Measurements from ENCODE around the gene FOXA3.
A peak's percentile ranks its signal among the peaks of the same experiment; 100 is the strongest.
"Not testable (repeated sequence)": the region's sequence is repeated elsewhere in the genome, so short reads cannot be mapped to it uniquely, and the experiment has no call there.

The FOXA3 gene

DNA sequence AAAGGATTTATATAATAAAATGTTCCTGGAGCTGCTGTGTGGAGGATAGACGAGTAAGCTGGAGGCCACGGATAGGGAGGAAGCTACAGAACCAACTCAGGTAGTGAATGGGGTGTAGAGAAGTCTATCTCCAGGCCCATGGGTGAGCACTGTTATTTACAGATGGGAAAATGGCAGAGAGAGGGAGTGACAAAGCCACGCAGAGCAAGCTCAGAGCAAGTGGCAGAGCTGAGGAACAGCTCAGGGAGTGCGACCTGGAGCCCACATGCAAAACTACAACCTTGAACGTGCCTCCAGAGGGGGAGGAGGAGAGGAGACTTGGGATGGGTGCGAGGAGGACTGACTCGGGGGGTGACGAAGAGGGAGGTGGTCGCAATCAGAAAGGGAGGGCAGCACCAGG lies 35.6 kb upstream of the FOXA3 start:
- DNase-seq (ENCODE audit: low read depth, low spot score): no peak

- no peak for DNase-seq (ENCODE audit: low read depth, low spot score)
Observed at GRCh38 chr19:45828945-45829344, 35.2 kb upstream of the FOXA3 start.

GRCh38 chr19:45834970-45835369 lies 29.2 kb upstream of the FOXA3 start:
- DNase-seq (ENCODE audit: low read depth, low spot score): no peak

DNA sequence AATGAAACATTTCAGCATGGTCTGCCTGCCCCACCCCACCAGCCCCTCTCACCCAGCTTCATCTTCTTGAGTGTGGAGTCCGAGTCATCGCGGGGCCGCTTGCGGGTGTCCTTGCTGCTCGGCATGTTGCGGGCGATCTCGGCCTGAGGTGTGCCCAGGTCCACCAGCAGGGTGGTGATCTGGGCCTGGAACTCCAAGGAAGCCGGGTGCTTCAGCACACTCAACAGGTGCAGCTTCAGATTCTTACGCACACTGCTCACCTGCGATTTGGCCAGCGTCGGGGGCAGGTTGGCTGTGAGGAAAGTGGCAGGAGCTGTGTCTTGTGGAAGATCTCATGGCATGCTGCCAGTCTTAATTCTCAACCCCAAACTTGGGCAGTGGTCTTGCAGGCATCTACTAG lies 21.9 kb upstream of the FOXA3 start:
- DNase-seq (ENCODE audit: low read depth, low spot score): no peak

GRCh38 chr19:45847663-45848062 lies 16.5 kb upstream of the FOXA3 start:
- DNase-seq (ENCODE audit: low read depth, low spot score): no peak

GRCh38 chr19:45848922-45849321 lies 15.2 kb upstream of the FOXA3 start:
- DNase-seq (ENCODE audit: low read depth, low spot score): no peak

DNA sequence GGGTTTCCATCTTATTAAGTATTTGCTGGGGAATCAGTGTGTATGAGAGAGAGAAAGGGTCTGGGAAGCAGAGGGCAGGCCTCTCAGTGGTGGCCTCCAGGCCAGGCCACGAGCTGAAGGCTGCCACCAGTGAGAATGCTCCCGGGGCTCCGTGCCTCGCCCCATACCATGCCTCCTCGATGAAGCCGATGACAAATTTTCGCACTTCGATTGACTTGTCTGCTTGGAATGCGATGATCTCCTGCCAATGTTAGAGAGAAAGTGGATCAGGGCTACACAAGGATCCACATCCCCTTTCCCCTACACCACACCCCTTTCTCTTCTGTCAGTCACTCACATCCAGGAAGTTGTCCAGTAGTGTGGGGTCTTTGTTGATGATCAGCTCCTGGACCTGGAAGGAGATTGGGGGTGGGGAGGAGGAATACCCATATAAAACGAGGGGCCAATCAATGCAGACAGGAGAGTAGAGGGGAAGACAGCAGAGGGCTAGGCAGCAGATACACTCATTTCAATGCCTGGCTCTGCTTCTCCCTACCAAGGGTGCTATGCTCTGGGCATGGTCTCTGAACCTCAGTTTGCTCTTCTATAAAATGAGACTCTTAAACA lies 11.9 kb upstream of the FOXA3 start:
- DNase-seq (ENCODE audit: low read depth, low spot score): no peak

DNA sequence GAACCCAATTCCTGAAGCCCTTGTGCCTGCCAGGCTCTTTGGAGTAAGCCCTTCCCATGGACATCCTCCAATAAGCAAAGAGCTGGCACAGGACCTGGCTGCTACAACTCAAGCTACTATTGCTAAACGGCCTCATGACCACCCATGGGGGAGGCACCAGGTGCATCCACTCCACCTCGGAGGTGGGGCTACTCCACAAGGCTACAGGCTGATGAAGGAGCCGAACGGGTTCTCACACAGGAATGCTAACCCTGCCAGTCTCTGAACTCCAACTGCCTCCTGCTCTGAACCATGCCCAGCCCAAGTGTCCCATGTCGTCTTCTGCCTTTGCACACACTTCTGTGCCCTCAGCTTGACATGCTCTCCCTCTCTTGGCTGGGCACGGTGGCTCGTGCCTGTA lies 11.1 kb upstream of the FOXA3 start:
- no peak for DNase-seq (ENCODE audit: low read depth, low spot score)

- no peak for DNase-seq (ENCODE audit: low read depth, low spot score)
Observed at GRCh38 chr19:45854167-45854778, 9.9 kb upstream of the FOXA3 start.

- DNase-seq (ENCODE audit: low read depth, low spot score): no peak
Observed at GRCh38 chr19:45860359-45861259, 3.5 kb upstream of the FOXA3 start.

DNA sequence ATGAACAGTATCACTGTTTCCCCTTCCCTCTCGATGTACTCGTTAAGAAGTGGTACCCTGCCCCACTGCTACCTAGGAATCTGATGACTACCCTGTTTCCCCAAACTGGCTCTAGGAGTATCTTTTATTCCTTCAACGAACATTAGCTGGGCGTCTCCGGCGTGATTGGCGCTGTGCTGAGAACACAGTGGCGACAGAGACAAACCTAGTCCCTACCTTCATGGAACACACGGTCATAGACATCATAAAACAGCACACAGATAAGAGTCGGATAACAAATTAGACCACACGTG lies 1.9 kb upstream of the FOXA3 start:
- DNase-seq (ENCODE audit: low read depth, low spot score): no peak

DNA sequence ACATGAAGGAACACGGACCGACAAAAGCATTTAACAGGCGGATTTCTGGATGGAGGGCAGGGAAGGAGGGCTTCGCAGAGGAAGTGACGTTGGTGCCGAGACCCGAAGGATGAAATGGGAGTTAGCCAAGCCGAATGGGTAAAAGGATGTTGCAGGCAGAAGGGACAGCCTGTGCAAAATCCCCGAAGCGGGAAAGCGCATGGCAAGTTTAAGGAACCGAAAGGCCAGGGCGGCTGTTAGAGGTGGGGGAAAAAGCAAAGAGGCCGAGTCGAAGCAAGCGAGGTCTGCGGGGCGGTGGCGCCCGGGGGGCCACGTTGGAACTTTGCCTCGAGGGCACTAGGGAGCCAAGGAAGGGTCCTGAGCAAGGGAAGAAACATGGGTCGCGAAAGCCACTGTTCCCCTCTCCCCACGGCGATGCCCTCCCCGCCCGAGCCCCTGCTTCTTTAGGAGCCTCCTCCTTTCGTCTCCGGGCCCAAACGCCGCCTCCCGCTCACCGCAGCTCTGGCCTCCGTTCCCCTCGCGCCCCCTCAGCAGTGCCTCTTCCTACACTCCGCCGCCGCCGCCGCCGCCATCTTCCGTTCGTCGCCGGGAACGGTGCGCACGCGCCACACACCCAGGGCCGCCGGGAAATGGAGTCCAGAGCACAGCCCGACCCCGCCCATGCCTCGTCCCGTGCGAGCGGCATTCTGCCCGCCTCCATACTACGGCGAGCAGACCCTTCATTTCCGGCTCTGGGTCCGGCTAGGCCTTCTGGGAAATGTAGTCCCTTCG lies 1.4 kb upstream of the FOXA3 start, which contains the start of gene SYMPK:
SYMPK (minus strand) TSS at position 584 of the 771 bp plus-strand sequence. CDS start 8,652 bp downstream, outside the sequence.
- DNase-seq (ENCODE audit: low read depth, low spot score): peak; percentile 94

- no peak for DNase-seq (ENCODE audit: low read depth, low spot score)
Observed at GRCh38 chr19:45863335-45863839, 739 bp upstream of the FOXA3 start.

GRCh38 chr19:45864629-45865082 lies 530 bp downstream of the FOXA3 start:
- no peak for DNase-seq (ENCODE audit: low read depth, low spot score)

- no peak for DNase-seq (ENCODE audit: low read depth, low spot score)
Observed at GRCh38 chr19:45865269-45865948, 1.3 kb downstream of the FOXA3 start.

GRCh38 chr19:45866400-45867176 lies 2.5 kb downstream of the FOXA3 start:
- no peak for DNase-seq (ENCODE audit: low read depth, low spot score)

DNA sequence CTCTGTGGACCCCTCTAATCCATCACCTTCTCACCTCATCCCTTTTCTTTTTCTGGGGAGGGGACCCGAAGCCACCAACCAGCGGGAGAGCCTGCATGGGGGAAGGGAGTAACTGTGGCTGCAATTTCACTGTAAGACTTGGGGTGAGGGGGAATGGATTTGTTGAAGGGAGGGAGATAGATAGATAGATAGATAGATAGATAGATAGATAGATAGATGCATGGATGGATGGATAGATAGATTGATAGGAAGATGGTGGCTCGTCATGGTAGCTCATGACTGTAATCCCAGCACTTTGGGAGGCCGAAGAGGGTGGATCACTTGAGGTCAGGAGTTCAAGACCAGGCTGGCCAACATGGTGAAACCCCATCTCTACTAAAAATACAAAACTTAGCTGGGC lies 3.1 kb downstream of the FOXA3 start:
- DNase-seq (ENCODE audit: low read depth, low spot score): not testable (repeated sequence)

DNA sequence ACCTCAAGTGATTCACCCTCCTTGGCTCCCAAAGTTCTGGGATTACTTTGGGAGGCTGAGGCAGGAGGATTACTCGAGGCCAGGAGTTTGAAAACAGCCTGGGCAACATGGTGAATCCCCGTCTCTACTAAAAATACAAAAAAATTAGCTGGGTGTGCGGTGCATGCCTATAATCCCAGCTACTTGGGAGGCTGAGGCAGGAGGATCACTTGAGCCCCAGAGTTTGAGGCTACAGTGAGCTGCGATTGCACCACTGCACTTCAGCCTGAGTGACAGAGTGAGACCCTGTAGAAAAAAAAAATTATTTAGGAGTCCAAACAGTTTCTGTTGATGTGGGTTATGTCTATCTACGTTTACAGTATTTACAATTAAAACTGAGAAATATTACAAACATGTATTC lies 6.7 kb downstream of the FOXA3 start:
- no peak for DNase-seq (ENCODE audit: low read depth, low spot score)

DNA sequence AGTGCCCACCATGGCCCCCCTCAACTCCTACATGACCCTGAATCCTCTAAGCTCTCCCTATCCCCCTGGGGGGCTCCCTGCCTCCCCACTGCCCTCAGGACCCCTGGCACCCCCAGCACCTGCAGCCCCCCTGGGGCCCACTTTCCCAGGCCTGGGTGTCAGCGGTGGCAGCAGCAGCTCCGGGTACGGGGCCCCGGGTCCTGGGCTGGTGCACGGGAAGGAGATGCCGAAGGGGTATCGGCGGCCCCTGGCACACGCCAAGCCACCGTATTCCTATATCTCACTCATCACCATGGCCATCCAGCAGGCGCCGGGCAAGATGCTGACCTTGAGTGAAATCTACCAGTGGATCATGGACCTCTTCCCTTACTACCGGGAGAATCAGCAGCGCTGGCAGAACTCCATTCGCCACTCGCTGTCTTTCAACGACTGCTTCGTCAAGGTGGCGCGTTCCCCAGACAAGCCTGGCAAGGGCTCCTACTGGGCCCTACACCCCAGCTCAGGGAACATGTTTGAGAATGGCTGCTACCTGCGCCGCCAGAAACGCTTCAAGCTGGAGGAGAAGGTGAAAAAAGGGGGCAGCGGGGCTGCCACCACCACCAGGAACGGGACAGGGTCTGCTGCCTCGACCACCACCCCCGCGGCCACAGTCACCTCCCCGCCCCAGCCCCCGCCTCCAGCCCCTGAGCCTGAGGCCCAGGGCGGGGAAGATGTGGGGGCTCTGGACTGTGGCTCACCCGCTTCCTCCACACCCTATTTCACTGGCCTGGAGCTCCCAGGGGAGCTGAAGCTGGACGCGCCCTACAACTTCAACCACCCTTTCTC lies 8.2 kb downstream of the FOXA3 start:
- no peak for DNase-seq (ENCODE audit: low read depth, low spot score)
